ENCODE data around the gene CSPG5. TPM values are rescaled to one million over a fixed set of nuclear protein-coding genes. Genes with fewer than 3 reads are reported as not detected.

Gene CSPG5
- total RNA-seq, 1 experiment from 2014 or later, result 3.8 TPM

GRCh38 chr3:47622671-47623461, 44.2 kb upstream of the CSPG5 start:
- TF ChIP-seq EGR1 (IDR thresholded peaks at IDR 0.05; ENCODE audit: low read depth), result no peak
- TF ChIP-seq ZBTB33 (IDR thresholded peaks at IDR 0.05; ENCODE audit: extremely low read depth, insufficient replicate concordance, low read length), result no peak
- no peak for TF ChIP-seq EZH2phosphoT487 (IDR thresholded peaks at IDR 0.05; ENCODE audit: borderline replicate concordance)
- TF ChIP-seq MAX (IDR thresholded peaks at IDR 0.05), result no peak
- intact Hi-C loops (cut with micrococcal nuclease), result no loop called here
- DNase-seq (ENCODE audit: low read depth, low spot score), result no peak
- Histone ChIP-seq H3K36me3 (ENCODE audit: control insufficient read depth in 1 of 2, insufficient read depth in 2 of 2, low read length in 2 of 2) (peaks cover 22 to 33% of the 10 kb centered on the region in 2 experiments), H3K79me2 (ENCODE audit: insufficient read depth, low read length) (peaks cover 23% of the 10 kb centered on the region; the same call in 1 of the 2 replicates), H3K4me2 (ENCODE audit: low read length) (no peak overlapping the region), H2AFZ (ENCODE audit: low read depth, low read length, poor library complexity, severe bottlenecking) (no peak overlapping the region), H3K4me1 (ENCODE audit: control insufficient read depth in 1 of 2, insufficient read depth in 2 of 2, low read length in 2 of 2) (no peaks in the 10 kb centered on the region), H3K9ac (ENCODE audit: low read length) (no peak overlapping the region), H3K9me3 (ENCODE audit: control insufficient read depth in 1 of 2, insufficient read depth in 1 of 2, low read depth in 1 of 2, low read length in 2 of 2) (no peaks in the 10 kb centered on the region), H3K9me2 (ENCODE audit: insufficient read depth) (no peaks in the 10 kb centered on the region), H3K27ac (ENCODE audit: low read depth, low read length) (no peak overlapping the region), H4K20me1 (ENCODE audit: insufficient read depth) (no peaks in the 10 kb centered on the region), H3K4me3 (replicated peaks in 1 of 2; ENCODE audit: low read depth in 1 of 2, low read length in 2 of 2) (no peak overlapping the region), H3K27me3 (ENCODE audit: insufficient read depth, low read length) (no peaks in the 10 kb centered on the region)
- RAD21 ChIA-PET (ENCODE audit: low non-redundant PET in 1 of 2, low total read pairs in 2 of 2, uncharacterized antibody in 2 of 2, unreplicated experiment in 2 of 2), result no interaction called here
- ATAC-seq, result no peak
- POLR2A ChIA-PET, result no interaction called here
- BruUV-seq (replicated peaks), result no TSS peak
- CTCF ChIA-PET, result no interaction called here

Data from HCT116 (cell line).